HG03354 (cell line): ENCODE results near the gene PRAMEF14.
"Not testable (repeated sequence)": the region's sequence is repeated elsewhere in the genome, so short reads cannot be mapped to it uniquely, and the experiment has no call there.

Experiments
- ATAC-seq: cut with Tn5 transposase; IDR thresholded peaks from one replicate; pipeline ENCODE4 v1.9.1; 2021; ENCODE audit warnings: mild to moderate bottlenecking; ENCODE audit not compliant: unreplicated experiment, poor library complexity, severe bottlenecking

Gene PRAMEF14, protein sequence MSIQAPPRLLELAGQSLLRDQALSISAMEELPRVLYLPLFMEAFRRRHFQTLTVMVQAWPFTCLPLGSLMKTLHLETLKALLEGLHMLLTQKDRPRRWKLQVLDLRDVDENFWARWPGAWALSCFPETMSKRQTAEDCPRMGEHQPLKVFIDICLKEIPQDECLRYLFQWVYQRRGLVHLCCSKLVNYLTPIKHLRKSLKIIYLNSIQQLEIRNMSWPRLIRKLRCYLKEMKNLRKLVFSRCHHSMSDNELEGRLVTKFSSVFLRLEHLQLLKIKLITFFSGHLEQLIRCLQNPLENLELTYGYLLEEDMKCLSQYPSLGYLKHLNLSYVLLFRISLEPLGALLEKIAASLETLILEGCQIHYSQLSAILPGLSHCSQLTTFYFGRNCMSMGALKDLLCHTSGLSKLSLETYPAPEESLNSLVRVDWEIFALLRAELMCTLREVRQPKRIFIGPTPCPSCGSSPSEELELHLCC

DNA sequence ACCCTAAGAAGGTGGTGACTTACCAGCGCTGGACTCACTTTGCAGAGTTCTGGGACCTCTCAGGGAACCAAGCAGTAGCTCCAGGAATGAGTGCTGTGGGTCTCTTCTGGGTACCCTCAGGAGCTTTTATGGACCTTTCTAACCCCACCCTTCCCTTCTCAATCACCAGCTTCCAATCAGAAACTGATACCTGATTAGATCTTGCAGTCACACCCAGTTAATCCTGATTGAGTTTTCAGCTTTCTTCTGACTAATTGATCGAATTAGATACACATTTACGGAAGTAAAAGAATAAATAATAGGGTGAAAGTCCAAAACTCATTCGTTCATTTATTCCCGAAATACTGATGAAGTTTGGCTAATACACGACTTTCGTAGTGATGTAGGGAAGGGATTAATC, at the start of gene PRAMEF14:
Gene PRAMEF14, minus strand, starts transcription at position 101 of the 400 bp plus-strand sequence. CDS start 1,820 bp downstream, outside the sequence.
- not testable (repeated sequence) for ATAC-seq

GRCh38 chr1:13395311-13395710, 48.4 kb upstream of the PRAMEF14 start:
- not testable (repeated sequence) for ATAC-seq

DNA sequence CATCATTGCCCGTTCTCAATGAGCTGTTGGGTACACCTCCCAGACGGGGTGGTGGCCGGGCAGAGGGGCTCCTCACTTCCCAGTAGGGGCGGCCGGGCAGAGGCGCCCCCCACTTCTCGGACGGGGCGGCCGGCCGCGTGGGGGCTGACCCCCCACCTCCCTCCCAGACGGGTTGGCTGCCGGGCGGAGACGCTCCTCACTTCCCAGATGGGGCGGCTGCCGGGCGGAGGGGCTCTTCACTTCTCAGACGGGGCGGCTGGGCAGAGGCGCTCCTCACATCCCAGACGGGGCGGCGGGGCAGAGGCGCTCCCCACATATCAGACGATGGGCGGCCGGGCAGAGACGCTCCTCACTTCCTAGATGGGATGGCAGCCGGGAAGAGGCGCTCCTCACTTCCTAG, 47.8 kb upstream of the PRAMEF14 start:
- not testable (repeated sequence) for ATAC-seq

GRCh38 chr1:13393004-13393403, 46.1 kb upstream of the PRAMEF14 start:
- ATAC-seq, result not testable (repeated sequence)

- not testable (repeated sequence) for ATAC-seq
Observed at GRCh38 chr1:13389332-13389731, 42.4 kb upstream of the PRAMEF14 start, which contains the start of gene PRAMEF17. Gene PRAMEF17, plus strand, starts transcription at chr1:13389632. Its CDS starts 26 bp downstream, at chr1:13389658.

GRCh38 chr1:13380380-13380779, 33.4 kb upstream of the PRAMEF14 start:
- not testable (repeated sequence) for ATAC-seq

DNA sequence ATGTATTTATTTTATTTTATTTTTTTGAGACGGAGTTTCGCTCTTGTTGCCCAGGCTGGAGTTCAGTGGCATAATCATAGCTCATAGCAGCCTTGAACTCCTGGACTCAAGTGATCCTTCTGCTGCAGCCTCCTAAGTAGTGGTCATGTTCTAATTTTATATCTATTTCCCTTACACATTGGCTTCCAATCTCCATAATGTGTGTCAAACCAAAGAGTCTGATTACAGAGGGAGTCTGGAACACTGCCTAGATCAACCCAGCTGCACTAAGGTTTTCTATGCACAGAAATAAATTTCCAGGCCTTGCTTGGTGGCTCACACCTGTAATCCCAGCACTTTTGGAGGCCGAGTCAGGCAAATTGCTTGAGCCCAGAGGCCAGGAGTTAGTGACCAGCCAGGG, 32.0 kb upstream of the PRAMEF14 start:
- ATAC-seq, result not testable (repeated sequence)

- not testable (repeated sequence) for ATAC-seq
Observed at GRCh38 chr1:13368544-13368943, 21.6 kb upstream of the PRAMEF14 start.

DNA sequence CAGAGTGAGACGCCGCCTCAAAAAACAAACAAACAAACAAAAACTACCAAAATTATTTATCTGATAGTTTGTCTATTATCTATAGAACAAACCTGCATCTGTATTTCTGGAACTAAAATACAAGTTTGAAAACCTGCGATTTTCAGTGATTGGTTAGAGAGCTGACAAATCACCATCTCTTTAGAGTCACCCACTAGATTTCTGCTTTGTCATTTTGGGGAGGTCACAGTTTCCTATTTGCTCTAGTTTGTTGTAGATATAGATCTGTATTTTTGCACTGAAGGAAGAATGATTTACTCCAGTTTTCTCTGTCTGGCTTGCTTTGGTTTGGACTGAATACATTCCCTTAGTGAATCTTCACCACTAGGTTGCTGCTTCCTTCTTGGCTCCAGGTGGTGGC, 19.6 kb upstream of the PRAMEF14 start:
- not testable (repeated sequence) for ATAC-seq

- not testable (repeated sequence) for ATAC-seq
Observed at GRCh38 chr1:13364928-13365327, 18.0 kb upstream of the PRAMEF14 start.

GRCh38 chr1:13362364-13362763, 15.4 kb upstream of the PRAMEF14 start:
- not testable (repeated sequence) for ATAC-seq

DNA sequence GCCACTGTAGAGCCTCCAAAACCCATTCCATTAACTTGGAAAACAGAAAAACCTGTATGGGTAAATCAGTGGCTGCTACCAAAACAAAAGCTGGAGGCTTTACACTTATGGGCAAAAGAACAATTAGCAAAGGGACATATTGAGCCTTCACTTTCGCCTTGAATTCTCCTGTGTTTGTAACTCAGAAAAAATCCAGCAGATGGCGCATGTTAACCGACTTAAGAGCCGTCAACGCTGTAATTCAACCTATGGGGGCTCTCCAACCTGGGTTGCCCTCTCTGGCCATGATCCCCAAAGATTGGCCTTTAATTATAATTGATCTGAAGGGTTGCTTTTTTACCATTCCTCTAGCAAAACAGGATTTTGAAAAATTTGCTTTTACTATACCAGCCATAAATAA, 9.8 kb upstream of the PRAMEF14 start:
- not testable (repeated sequence) for ATAC-seq

- ATAC-seq, result not testable (repeated sequence)
Observed at GRCh38 chr1:13354475-13354874, 7.5 kb upstream of the PRAMEF14 start.

DNA sequence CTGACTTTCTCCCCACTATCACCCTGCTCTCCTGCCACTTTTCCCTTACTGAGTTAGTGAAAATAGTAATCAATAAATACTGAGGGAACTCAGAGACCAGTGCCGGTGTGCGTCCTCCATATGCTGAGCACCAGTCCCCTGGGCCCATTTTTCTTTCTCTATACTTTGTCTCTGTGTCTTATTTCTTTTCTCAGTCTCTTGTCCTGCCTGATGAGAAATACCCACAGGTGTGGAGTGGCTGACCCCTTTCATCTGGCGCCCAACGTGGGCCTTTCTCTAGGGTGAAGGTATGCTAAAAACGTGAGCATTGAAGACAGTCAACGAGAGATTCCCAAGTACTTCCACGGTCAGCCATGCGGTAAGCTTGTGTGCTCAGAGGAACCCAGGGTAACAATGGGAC, 6.5 kb upstream of the PRAMEF14 start:
- ATAC-seq, result not testable (repeated sequence)

GRCh38 chr1:13342496-13342895, 4.4 kb downstream of the PRAMEF14 start:
- not testable (repeated sequence) for ATAC-seq

- ATAC-seq, result not testable (repeated sequence)
Observed at GRCh38 chr1:13315281-13315680, 31.7 kb downstream of the PRAMEF14 start, which contains the start of gene PRAMEF15. Gene PRAMEF15, plus strand, starts transcription at chr1:13315581. Its CDS starts 2,827 bp downstream, at chr1:13318408.

DNA sequence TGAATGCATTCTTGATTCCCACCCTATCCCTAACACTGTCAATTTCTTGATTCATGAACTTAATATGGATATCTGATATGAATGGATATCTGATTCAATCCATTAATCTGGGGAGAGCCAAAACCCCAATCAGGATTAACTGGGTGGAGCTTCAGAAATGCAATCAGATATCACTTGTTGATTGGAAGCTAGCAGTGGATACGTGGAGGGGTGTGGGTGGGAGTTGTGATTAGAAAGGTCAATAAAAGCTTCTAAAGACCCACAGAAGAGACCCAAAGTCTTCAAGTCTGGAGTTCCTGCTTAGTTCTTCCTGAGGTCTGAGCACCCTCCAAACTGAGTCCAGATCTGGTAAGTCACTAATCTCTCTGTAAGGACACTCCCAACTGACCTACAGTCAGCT, 43.7 kb downstream of the PRAMEF14 start, which contains the start of gene PRAMEF33:
Gene PRAMEF33, plus strand, starts transcription at position 301 of the 400 bp plus-strand sequence. CDS start 2,416 bp downstream, outside the sequence.
- not testable (repeated sequence) for ATAC-seq

DNA sequence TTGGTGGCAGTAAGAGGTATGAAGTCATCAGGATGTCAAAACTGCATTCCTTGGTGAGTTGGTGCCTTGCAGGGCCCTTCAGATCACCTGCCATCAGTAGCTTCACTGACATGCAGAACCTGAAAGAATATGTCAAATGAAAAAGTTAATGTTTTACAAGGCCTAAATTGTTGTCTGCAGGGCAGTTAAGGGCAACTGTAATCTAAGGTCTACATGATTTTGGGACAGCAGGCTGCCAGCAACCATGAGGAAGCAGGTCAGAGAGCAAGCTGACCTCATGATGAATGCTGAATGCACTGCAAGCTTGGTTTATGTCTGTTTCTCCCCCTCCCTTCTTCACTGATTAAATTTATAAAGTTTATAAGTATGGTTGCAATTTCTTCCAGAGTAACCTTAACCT, 44.7 kb downstream of the PRAMEF14 start:
- not testable (repeated sequence) for ATAC-seq

- ATAC-seq, result not testable (repeated sequence)
Observed at GRCh38 chr1:13298699-13299098, 48.2 kb downstream of the PRAMEF14 start.

DNA sequence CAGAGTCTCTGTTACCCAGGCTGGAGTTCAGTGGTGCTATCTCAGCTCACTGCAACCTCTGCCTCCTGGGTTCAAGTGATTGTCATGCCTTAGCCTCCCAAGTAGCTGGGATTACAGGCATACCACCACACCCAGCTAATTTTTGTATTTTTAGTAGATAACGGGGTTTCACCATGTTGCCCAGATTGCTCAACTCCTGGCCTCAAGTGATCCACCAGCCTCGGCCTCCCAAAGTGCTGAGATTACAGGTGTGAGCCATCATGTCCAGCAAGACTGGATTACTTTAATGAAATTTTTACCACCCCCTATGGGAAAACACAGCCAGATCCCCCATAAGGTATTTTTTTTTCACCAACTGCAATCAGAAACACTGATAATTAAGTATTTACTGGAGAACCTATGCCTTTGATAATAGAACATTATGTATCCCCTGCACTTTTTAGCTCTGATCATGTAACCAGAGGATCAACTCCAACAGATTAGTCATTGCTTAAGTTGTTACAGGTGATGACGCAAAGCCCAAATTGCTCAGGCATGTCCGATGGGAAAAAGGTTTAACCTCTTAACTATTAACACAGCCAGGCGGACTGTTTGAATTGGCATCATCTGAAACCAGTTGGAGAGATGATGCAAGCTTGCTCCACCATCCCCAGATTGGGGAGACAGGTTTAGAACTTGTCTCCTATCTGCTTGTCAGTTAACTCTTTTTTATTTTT, 49.6 kb downstream of the PRAMEF14 start:
- not testable (repeated sequence) for ATAC-seq
